AG04450 (cell line): ENCODE measurements around the gene CRHR1. TPM values are rescaled to one million over a fixed set of nuclear protein-coding genes. Genes with fewer than 3 reads are reported as not detected.

Source experiments
- CTCF ChIA-PET: fragments of 300-600, 350-600 bp; formaldehyde crosslinking; extraction: SDS; loops from one replicate; lab custom pipeline; 2022; ENCODE audit warnings: antibody characterized with exemption, inconsistent platforms; lab: Charles Lee
- POLR2A ChIA-PET: fragments of 350-600 bp; formaldehyde crosslinking; extraction: SDS; loops from one replicate; lab custom pipeline; 2021; ENCODE audit warnings: antibody characterized with exemption, inconsistent platforms; lab: Yijun Ruan, JAX
- DNase-seq: peaks from one replicate; pipeline ENCODE4 v3.0.0-alpha.2; 2011; ENCODE audit warnings: low read depth, low spot score
- H3K27ac ChIP-seq: one replicate; pipeline ENCODE4 v1.5.1; 2012; ENCODE audit warnings: low read depth, low read length, control low read depth
- H3K27me3 ChIP-seq: one replicate; pipeline ENCODE4 v1.6.0; 2012; ENCODE audit warnings: low read length; ENCODE audit not compliant: control insufficient read depth, insufficient read depth
- H3K4me3 ChIP-seq: 2 replicates; pipeline ENCODE4 v1.5.1; 2011; ENCODE audit warnings: mild to moderate bottlenecking, low read depth, low read length, control low read depth
- H3K9me3 ChIP-seq: 2 replicates; pipeline ENCODE4 v1.5.1; 2012; ENCODE audit warnings: low read length; ENCODE audit not compliant: control insufficient read depth, insufficient read depth
- polyA plus RNA-seq: library from polyadenylated mRNA; depleted of rRNA; stranded (reverse); fragments of >200 nt; gene quantifications from 2 replicates; pipeline ENCODE4 v1.2.3, GENCODE V29; 2011
- TF ChIP-seq, protein P1 (sequence below): IDR thresholded peaks from 2 replicates; pipeline ENCODE4 v1.5.1; 2011; ENCODE audit warnings: low read depth, low read length, control low read depth, inconsistent platforms

CRHR1 gene
- polyA plus RNA-seq, 1 experiment, result not detected

DNA sequence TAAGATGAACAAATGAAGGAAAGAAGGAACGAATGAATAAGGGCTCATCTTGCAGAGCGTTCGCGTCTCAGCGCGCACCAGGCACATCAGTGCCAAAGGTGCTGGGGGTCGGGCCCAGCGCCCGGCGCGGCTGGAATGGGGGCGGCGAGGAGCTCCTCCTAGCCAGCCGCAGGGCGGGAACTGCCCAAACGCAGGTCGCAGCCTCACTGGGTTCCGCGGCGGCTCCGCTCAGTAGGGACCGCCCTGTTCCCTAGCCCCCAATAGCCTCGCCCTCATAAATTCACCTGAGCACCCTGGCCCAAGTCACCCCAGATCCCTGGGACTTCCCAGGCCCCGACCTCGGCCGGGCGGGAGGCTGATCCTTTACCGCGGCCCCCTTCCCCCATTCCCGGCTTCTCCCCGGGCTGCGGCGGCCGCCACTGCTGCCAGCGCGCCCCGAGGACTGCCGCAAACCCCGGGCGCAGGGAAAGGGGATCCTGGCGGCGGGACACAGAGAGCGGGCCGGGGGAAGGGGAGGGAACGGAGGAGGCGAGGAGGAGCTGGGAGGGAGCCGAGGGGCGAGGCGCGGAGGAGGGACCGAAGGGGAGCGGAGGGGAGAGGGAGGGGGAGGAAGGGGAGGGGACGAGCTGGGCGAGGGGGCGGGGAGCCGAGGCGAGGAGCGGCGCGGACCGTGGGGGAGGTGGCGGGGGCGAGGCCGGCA is 377 bp upstream of the CRHR1 start:
- TF ChIP-seq, protein P1, sequence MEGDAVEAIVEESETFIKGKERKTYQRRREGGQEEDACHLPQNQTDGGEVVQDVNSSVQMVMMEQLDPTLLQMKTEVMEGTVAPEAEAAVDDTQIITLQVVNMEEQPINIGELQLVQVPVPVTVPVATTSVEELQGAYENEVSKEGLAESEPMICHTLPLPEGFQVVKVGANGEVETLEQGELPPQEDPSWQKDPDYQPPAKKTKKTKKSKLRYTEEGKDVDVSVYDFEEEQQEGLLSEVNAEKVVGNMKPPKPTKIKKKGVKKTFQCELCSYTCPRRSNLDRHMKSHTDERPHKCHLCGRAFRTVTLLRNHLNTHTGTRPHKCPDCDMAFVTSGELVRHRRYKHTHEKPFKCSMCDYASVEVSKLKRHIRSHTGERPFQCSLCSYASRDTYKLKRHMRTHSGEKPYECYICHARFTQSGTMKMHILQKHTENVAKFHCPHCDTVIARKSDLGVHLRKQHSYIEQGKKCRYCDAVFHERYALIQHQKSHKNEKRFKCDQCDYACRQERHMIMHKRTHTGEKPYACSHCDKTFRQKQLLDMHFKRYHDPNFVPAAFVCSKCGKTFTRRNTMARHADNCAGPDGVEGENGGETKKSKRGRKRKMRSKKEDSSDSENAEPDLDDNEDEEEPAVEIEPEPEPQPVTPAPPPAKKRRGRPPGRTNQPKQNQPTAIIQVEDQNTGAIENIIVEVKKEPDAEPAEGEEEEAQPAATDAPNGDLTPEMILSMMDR, result no peak
- H3K4me3 ChIP-seq, result no peak overlapping the region
- no peak for DNase-seq
- ChIA-PET POLR2A (no interaction called here), CTCF (interaction anchor here (0.6 kb wide), 1 partner anchor 22 kb away, joined by 3 read pairs; no protein-coding TSS in a partner anchor)
- H3K27ac ChIP-seq, result no peak overlapping the region
- peaks cover 67% of the 10 kb centered on the region for H3K27me3 ChIP-seq
- H3K9me3 ChIP-seq, result no peaks in the 10 kb centered on the region; the same call in 1 of the 2 replicates

DNA sequence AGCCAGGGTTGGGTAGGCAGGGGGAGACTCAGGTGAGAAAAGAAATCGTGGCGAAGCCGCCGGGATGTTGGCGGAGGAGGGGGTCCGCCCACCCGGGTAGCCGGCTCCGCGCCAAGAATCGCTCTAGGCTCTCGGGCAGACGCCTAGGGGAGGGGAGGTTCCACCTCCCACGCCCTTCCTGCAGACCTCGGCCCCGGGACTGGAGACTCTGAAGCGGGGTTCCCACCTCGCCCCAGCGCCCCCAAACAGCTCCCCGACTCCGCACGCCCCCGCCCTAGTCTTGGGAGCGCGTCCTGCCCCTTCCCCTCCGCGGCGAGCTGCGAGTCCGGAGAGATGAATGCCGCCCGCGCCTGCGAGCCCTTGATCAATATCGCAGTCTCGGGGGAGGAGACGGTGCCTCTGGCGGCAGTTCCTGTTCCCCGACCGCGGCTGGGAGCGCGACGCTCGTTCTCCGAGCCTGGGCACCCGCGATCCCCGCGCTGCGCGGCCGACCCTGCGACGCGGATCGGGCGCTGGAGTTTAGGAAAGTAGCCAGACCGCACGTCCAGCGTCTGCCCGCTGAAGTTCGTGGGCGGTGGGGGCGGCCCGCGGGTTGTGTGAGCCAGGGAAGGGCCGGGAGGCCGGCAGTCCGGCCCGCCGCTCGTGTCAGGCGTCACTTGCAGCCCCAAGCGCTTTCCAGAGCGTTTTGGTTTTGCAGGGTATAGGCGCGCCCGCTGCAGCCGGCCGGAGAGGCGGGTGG is 790 bp downstream of the CRHR1 start:
- POLR2A ChIA-PET, result no interaction called here
- no peaks in the 10 kb centered on the region; the same call in 1 of the 2 replicates for H3K9me3 ChIP-seq
- H3K27ac ChIP-seq, result no peak overlapping the region
- CTCF ChIA-PET, result no interaction called here
- TF ChIP-seq, protein P1, result no peak
- H3K27me3 ChIP-seq, result peaks cover 77% of the 10 kb centered on the region
- H3K4me3 ChIP-seq, result no peak overlapping the region
- no peak for DNase-seq

DNA sequence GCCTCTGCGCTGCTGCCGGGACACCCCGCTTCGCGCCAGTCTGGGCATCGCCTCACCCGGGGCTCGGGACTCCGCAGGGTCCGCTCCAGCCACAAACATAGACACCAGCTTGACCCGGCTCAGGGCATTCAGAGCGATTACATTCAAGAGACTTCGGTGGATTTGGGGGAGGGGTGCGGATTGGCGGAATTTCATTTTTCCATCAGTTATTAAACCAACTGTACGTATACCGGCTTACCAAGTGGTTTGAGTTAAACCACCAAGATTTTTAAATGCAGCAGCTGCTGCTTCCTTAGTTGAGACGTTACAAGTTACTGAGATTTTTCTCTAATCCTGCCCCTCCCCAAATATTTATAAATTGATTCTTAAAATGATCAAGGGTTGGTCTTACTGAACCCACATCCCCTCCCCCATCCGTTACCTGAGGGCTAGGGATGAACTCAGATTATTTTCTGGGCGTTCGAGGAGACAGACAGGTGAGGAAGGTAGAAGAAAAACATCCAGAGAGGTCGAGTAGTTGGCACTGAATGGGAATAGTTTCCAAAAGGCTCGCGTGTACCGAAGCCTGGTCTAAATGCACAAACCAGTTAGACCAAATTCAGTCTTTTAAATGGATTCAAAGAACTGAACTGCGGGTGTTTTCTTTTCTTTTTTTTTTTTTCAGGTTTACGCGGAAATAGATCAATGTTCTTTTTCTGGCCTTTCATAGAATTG is 1.5 kb downstream of the CRHR1 start:
- CTCF ChIA-PET, result no interaction called here
- Histone ChIP-seq H3K27ac (no peak overlapping the region), H3K4me3 (no peak overlapping the region), H3K9me3 (no peaks in the 10 kb centered on the region; the same call in 1 of the 2 replicates), H3K27me3 (peaks cover 83% of the 10 kb centered on the region)
- TF ChIP-seq, protein P1, result no peak
- no peak for DNase-seq
- POLR2A ChIA-PET, result no interaction called here

DNA sequence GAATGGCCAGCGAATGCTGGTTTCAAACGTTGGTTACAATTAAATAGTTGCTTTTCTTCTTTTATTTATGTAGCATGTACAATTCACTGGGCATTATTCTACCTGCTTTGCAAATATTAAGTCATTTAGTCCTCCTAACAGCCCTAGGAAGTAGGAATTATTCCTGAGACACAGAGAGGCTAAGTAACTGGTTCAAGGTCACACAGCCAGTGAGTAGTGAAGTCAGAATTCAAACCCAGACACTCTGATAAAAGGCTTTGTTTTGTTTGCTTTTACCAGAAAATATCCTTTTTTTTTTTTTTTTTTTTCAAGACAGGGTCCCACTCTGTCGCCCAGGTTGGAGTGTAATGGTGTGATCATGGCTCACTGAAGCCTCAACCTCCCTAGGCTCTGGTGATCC is 2.2 kb downstream of the CRHR1 start:
- peaks cover 84% of the 10 kb centered on the region for H3K27me3 ChIP-seq
- H3K4me3 ChIP-seq, result no peak overlapping the region
- POLR2A ChIA-PET, result no interaction called here
- TF ChIP-seq, protein P1, result no peak
- DNase-seq, result no peak
- CTCF ChIA-PET, result no interaction called here
- H3K27ac ChIP-seq, result no peak overlapping the region
- no peaks in the 10 kb centered on the region; the same call in 1 of the 2 replicates for H3K9me3 ChIP-seq
